ENCODE measurements around the gene PGF. TPM values are rescaled to one million over a fixed set of nuclear protein-coding genes. Genes with fewer than 3 reads are reported as not detected.

Gene PGF
- total RNA-seq, 1 donor from 2014 or later = 4.7 TPM

GRCh38 chr14:74988993-74989392 is 33.6 kb upstream of the PGF start:
- DNase-seq (no peak), ATAC-seq (no peak)
- Histone ChIP-seq H3K27ac (no peak overlapping the region), H3K36me3 (no peaks in the 10 kb centered on the region), H3K9me3 (no peaks in the 10 kb centered on the region), H3K4me3 (no peak overlapping the region), H3K4me1 (no peaks in the 10 kb centered on the region), H3K27me3 (no peaks in the 10 kb centered on the region)
- intact Hi-C loops (cut with DNase I) = no loop called here
- TF ChIP-seq, protein P1, sequence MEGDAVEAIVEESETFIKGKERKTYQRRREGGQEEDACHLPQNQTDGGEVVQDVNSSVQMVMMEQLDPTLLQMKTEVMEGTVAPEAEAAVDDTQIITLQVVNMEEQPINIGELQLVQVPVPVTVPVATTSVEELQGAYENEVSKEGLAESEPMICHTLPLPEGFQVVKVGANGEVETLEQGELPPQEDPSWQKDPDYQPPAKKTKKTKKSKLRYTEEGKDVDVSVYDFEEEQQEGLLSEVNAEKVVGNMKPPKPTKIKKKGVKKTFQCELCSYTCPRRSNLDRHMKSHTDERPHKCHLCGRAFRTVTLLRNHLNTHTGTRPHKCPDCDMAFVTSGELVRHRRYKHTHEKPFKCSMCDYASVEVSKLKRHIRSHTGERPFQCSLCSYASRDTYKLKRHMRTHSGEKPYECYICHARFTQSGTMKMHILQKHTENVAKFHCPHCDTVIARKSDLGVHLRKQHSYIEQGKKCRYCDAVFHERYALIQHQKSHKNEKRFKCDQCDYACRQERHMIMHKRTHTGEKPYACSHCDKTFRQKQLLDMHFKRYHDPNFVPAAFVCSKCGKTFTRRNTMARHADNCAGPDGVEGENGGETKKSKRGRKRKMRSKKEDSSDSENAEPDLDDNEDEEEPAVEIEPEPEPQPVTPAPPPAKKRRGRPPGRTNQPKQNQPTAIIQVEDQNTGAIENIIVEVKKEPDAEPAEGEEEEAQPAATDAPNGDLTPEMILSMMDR (IDR thresholded peaks at IDR 0.05) = no peak

- H3K27ac ChIP-seq = no peak overlapping the region
- intact Hi-C loops (cut with DNase I) = no loop called here
- no peaks in the 10 kb centered on the region for H3K27me3 ChIP-seq
- TF ChIP-seq, protein P1 (IDR thresholded peaks at IDR 0.05) = no peak
- H3K36me3 ChIP-seq = no peaks in the 10 kb centered on the region
- ATAC-seq (no peak), DNase-seq (no peak)
- no peaks in the 10 kb centered on the region for H3K9me3 ChIP-seq
- no peak overlapping the region for H3K4me3 ChIP-seq
- H3K4me1 ChIP-seq = no peaks in the 10 kb centered on the region
Measured at GRCh38 chr14:74988131-74988530, 32.7 kb upstream of the PGF start.

- Histone ChIP-seq H3K4me1 (peaks cover 6% of the 10 kb centered on the region), H3K27me3 (no peaks in the 10 kb centered on the region), H3K27ac (no peak overlapping the region), H3K36me3 (no peaks in the 10 kb centered on the region), H3K4me3 (no peak overlapping the region), H3K9me3 (no peaks in the 10 kb centered on the region)
- no peak for ATAC-seq
- intact Hi-C loops (cut with DNase I) = no loop called here
- TF ChIP-seq, protein P1 (IDR thresholded peaks at IDR 0.05) = no peak
- DNase-seq = no peak
Measured at GRCh38 chr14:74985806-74986205, 30.4 kb upstream of the PGF start.

DNA sequence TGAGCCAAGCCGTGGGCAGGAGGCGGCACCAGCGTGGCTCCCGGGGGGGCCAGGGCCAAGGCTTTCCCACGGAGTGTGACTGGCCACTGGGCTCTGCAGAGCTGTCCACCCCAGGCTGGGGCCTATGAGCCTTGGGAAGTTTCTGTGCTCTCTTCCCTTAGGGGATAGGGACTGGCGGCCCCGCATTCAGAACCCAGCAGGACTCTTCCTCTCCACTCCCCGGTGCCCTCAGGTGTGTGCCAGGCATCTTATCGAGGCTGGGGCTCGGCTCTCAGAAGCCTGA is 29.6 kb upstream of the PGF start:
- intact Hi-C loops (cut with DNase I) = no loop called here
- Histone ChIP-seq H3K9me3 (no peaks in the 10 kb centered on the region), H3K4me3 (no peak overlapping the region), H3K36me3 (no peaks in the 10 kb centered on the region), H3K27me3 (no peaks in the 10 kb centered on the region), H3K27ac (no peak overlapping the region), H3K4me1 (peaks cover 6% of the 10 kb centered on the region)
- TF ChIP-seq, protein P1 (IDR thresholded peaks at IDR 0.05) = no peak
- ATAC-seq (no peak), DNase-seq (no peak)

DNA sequence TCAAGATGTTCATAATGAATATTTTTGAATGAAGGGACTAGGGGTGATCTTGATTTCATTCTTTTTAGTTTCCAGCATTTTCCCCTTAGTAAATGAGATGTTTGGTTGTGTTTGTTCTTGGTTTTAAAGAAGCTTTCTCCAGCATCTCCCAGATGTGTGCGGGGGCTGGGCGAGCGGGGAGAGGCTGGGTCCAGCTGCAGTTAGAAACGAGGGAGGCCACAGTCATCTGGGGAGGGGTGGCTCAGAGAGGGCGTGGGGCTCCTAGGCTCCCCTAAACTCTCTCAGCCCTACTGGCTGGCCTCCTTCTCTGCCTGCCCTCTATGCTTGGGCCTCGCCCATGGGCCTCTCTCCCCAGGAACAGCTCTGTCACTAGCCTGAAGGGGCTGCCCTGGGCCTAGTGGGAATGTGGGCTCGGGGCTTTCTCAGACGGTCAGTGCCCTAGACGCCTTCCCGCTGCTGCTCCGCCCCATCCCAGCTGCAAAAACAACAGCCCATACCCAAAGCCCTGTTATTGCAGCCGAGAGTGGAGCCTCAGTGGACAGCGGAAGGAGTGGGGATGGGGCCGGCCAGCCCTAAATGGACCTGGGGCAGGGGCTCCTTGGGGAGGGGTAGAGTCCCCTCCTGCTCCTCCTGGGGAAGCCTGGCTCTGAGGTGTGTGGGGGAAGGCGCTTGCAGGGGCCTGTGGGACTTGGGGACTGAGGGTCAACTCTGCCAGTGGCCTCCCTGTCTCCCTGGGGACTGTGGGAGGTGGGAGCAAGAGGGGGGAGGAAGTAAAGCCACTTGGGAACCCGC is 29.0 kb upstream of the PGF start:
- no peaks in the 10 kb centered on the region for H3K27me3 ChIP-seq
- intact Hi-C loops (cut with DNase I) = no loop called here
- ATAC-seq = no peak
- H3K4me1 ChIP-seq = peaks cover 6% of the 10 kb centered on the region
- DNase-seq = no peak
- no peak overlapping the region for H3K27ac ChIP-seq
- TF ChIP-seq, protein P1 (IDR thresholded peaks at IDR 0.05) = no peak
- H3K36me3 ChIP-seq = no peaks in the 10 kb centered on the region
- H3K9me3 ChIP-seq = no peaks in the 10 kb centered on the region
- H3K4me3 ChIP-seq = no peak overlapping the region

DNA sequence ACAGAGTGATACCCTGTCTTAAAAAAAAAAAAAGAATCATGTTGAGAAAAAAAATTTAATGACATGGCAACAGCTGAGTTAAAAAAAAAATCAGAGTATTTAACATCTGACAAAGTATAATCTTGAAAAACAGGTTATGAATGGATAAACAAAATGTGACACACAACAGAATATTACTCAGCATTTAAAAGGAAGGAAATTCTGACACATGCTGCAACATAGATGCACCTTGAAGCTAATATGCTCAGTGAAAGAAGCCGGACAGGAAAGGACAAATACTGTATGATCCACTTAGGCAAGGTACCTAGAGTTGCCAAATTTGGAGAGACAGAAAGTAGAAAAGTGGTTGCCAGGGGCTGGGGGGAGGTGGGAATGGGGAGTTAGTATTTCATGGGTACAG is 27.9 kb upstream of the PGF start:
- intact Hi-C loops (cut with DNase I) = no loop called here
- Histone ChIP-seq H3K4me1 (peaks cover 6% of the 10 kb centered on the region), H3K9me3 (no peaks in the 10 kb centered on the region), H3K36me3 (no peaks in the 10 kb centered on the region), H3K27ac (no peak overlapping the region), H3K4me3 (no peak overlapping the region), H3K27me3 (no peaks in the 10 kb centered on the region)
- ATAC-seq (no peak), DNase-seq (no peak)
- TF ChIP-seq, protein P1 (IDR thresholded peaks at IDR 0.05) = no peak

Measured in upper lobe of right lung (tissue), 1 donor.